Ovary (tissue), 9 donors: ENCODE results near the gene PLXNA2. TPM values are rescaled to one million over a fixed set of nuclear protein-coding genes. Genes with fewer than 3 reads are reported as not detected.

Experiments
- DNase-seq, 5 donors: peaks; one replicate each; pipeline ENCODE4 v3.0.0-alpha.2; 2019 to 2020
- H3K27ac ChIP-seq, 2 donors: fragments of 200-600 bp; one replicate each; pipeline versions ENCODE4 v1.5.1 to v1.8.0; 2019 to 2022
- H3K27me3 ChIP-seq: fragments of 200-600 bp; one replicate; pipeline ENCODE4 v1.8.0; 2022
- H3K36me3 ChIP-seq: fragments of 200-600 bp; sonication (generic); one replicate; pipeline ENCODE4 v1.5.1; 2019
- H3K4me1 ChIP-seq: one replicate; pipeline ENCODE4 v1.8.1; 2013; ENCODE audit warnings: mild to moderate bottlenecking, moderate library complexity; ENCODE audit not compliant: insufficient read depth
- H3K4me3 ChIP-seq: fragments of 200-600 bp; sonication (generic); one replicate; pipeline ENCODE4 v1.5.1; 2017
- H3K9me3 ChIP-seq, 2 donors: fragments of 200-600 bp in 1 of 2; sonication (generic) in 1 of 2; one replicate each; pipeline versions ENCODE4 v1.5.1 to v1.8.1; 2013 to 2019; ENCODE audit warnings: mild to moderate bottlenecking in 1 of 2, moderate library complexity in 1 of 2
- CTCF ChIP-seq, 3 donors: fragments of 450-650 bp in 2 of 3; fragments of 200-600 bp in 1 of 3; IDR thresholded peaks; one replicate each; pipeline versions ENCODE4 v1.5.1 to v1.8.0; 2016 to 2022; ENCODE audit warnings: antibody characterized with exemption in 3 of 3, mild to moderate bottlenecking in 1 of 3
- EP300 ChIP-seq: sonication (generic); formaldehyde crosslinking; IDR thresholded peaks from one replicate; pipeline ENCODE4 v1.6.1; 2017; ENCODE audit warnings: antibody characterized with exemption
- POLR2A ChIP-seq: fragments of 450-650 bp; IDR thresholded peaks from one replicate; pipeline ENCODE4 v1.6.1; 2017; ENCODE audit warnings: antibody characterized with exemption, mild to moderate bottlenecking, moderate library complexity
- WGBS, 3 donors: extraction: QIAGEN DNeasy Blood & Tissue Kit in 1 of 3; methylation state at CpG; one replicate each; pipeline versions ENCODE4 v1.1.5 to v1.1.7; 2013 to 2017; 5-methylcytosine and 5-hydroxymethylcytosine counted together
- intact Hi-C, 4 donors: fragments of 100-400 bp; cut with DNase I; formaldehyde crosslinking; loops; one replicate each; pipeline versions ENCODE4 v1.11.0 to v1.15.1; 2022 to 2023
- polyA plus RNA-seq, 2 donors: library from polyadenylated mRNA; stranded (reverse); fragments of 200-250 nt in 1 of 2; fragments of 350-450 nt in 1 of 2; fragmentation: Illumina TruSeq in 1 of 2; extraction: RNeasy Lipid Tissue Mini Kit (QIAGEN cat#74804) in 1 of 2; gene quantifications; one replicate each; pipeline ENCODE4 v1.2.3, GENCODE V29; 2013 to 2014
- total RNA-seq, 7 donors: library from RNA; depleted of rRNA in 2 of 7; stranded (reverse); fragments of >200 nt in 2 of 7; fragmentation: NEBNext Ultra II Directional in 3 of 7; extraction: Animal tissue kit (Norgen Biotek cat#: 25700) in 3 of 7; gene quantifications; one replicate each; pipeline versions ENCODE4 v1.1.0 to v1.2.4, GENCODE V29; 2016 to 2023
- donor health status: DM: no; HTN: no; CAD: no; lungs with moderate emphysema.
- donor health status: DM: no; HTN: no; CAD: no.
- donor health status: Bipolar disorder and iron deficiency.
- donor health status: DM: yes; HTN: yes; CAD: no.
- donor health status: DM: no; HTN: no; CAD: no.
- donor health status: DM: yes; HTN: yes; CAD: no.

PLXNA2 gene
- total and polyA plus RNA-seq, 9 donors = 10.7 to 71.5 (median 44.0) TPM

DNA sequence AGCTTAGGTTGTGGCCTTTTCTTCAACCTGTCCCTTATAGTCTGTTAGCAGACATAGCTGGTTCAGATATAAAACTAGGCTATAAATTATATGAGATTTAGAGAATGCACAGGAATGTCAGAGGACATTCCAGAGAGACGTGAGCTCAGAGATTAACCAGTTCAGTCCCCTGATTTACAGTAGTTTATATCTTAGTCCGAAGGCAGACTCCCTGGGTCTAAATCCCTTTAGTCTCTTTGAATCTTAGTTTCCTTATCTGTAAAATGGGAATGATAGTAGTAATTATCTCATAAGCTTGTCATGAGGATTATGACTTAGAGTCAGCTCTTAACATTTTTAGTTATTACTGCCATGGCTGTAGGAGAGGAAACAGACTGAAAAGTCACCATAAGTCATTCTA, 45.5 kb upstream of the PLXNA2 start:
- WGBS, 3 donors = 62 to 70% (median 63%) methylated on average over 2 of the region's 2 CpGs
- Histone ChIP-seq H3K27ac (no peak overlapping the region), H3K36me3 (no peaks in the 10 kb centered on the region), H3K27me3 (no peaks in the 10 kb centered on the region), H3K4me1 (no peaks in the 10 kb centered on the region), H3K9me3 (no peaks in the 10 kb centered on the region), H3K4me3 (no peak overlapping the region)
- intact Hi-C loops = no loop called here
- TF ChIP-seq EP300 = no peak
- no peak for TF ChIP-seq POLR2A
- no peak for TF ChIP-seq CTCF (IDR thresholded peaks at IDR 0.05)
- DNase-seq = no peak

GRCh38 chr1:208288495-208288894, 44.3 kb upstream of the PLXNA2 start:
- WGBS, 3 donors = 89 to 90% (median 90%) methylated on average over 4 of the region's 4 CpGs
- H3K4me1 ChIP-seq = no peaks in the 10 kb centered on the region
- no peaks in the 10 kb centered on the region for H3K36me3 ChIP-seq
- TF ChIP-seq POLR2A = no peak
- no peak for TF ChIP-seq EP300
- no peak for TF ChIP-seq CTCF (IDR thresholded peaks at IDR 0.05)
- H3K27ac ChIP-seq = no peak overlapping the region
- H3K27me3 ChIP-seq = no peaks in the 10 kb centered on the region
- H3K9me3 ChIP-seq = no peaks in the 10 kb centered on the region
- no peak for DNase-seq
- no peak overlapping the region for H3K4me3 ChIP-seq
- intact Hi-C loops = no loop called here

DNA sequence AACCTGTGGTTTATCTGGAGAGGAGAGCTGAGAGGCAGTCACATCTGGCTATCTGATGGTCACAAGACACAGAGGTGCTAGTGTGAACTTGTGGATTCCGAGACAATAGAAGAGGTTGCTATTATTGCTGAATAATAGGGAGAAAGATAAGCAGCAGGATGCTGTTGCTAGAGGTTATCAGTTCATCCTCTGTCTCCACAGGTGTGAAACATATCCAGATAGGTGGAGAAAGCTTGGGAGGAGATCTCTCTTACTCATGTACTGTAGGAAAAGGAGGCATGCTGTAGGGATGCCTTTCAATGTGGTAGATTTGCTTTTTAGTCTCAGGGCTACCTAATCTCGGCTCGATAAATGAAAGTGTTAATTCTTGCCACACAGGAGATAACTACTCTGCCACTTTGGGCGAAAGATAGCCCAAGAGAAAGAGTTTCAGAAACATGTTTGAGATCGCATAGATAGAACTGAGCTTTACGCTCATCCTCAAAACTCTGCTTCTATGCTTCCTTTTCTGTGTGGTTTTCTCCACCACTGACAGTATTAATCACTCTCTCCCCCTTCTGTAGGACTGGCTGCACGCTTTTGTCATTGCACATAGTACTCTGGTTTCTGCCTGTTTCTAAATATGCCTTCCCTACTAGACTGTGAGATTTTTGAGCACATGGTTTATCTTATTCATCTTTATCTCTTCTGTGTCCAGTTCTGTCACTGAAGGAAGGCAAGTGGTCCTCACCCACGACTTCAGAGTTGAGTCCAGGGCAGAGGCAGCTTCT, 36.7 kb upstream of the PLXNA2 start:
- H3K27ac ChIP-seq = no peak overlapping the region
- 79 to 86% (median 84%) methylated on average over 8 of the region's 8 CpGs for WGBS, 3 donors
- DNase-seq = no peak
- no peak for TF ChIP-seq CTCF (IDR thresholded peaks at IDR 0.05)
- TF ChIP-seq POLR2A = no peak
- TF ChIP-seq EP300 = no peak
- no peaks in the 10 kb centered on the region for H3K9me3 ChIP-seq
- H3K27me3 ChIP-seq = no peaks in the 10 kb centered on the region
- no peak overlapping the region for H3K4me3 ChIP-seq
- no peaks in the 10 kb centered on the region for H3K36me3 ChIP-seq
- intact Hi-C loops = no loop called here
- no peaks in the 10 kb centered on the region for H3K4me1 ChIP-seq

GRCh38 chr1:208279826-208280588, 35.8 kb upstream of the PLXNA2 start:
- Histone ChIP-seq H3K9me3 (no peaks in the 10 kb centered on the region), H3K27me3 (no peaks in the 10 kb centered on the region), H3K36me3 (no peaks in the 10 kb centered on the region), H3K4me3 (no peak overlapping the region), H3K4me1 (no peaks in the 10 kb centered on the region), H3K27ac (no peak overlapping the region)
- intact Hi-C loops = no loop called here
- no peak for TF ChIP-seq EP300
- no peak for DNase-seq
- 64 to 75% (median 67%) methylated on average over 11 of the region's 11 CpGs for WGBS, 3 donors

DNA sequence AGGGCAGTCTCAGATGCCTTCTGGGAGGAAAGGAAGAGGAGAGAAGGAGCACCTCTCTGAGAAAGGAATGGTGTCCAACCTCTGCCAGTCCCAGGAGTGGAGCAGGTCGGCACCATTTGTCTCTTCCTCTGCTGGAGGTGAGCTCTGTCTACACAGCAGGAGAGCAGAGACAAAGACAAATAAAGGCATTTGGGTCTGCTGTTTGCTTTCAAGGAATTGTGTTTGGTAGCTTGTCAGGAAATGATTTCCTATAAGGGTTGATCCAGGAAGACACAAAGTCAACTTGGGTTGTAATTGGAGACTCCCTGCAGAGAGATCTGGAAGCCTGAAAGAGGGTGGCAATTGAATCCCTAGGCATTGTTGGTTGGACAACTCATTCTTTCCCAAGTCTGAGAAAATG, 34.5 kb upstream of the PLXNA2 start:
- Histone ChIP-seq H3K9me3 (no peaks in the 10 kb centered on the region), H3K4me3 (no peak overlapping the region), H3K27ac (no peak overlapping the region), H3K27me3 (no peaks in the 10 kb centered on the region), H3K4me1 (no peaks in the 10 kb centered on the region), H3K36me3 (no peaks in the 10 kb centered on the region)
- no peak for DNase-seq
- TF ChIP-seq POLR2A (no peak), CTCF (IDR thresholded peaks at IDR 0.05) (no peak), EP300 (no peak)
- intact Hi-C loops = no loop called here
- WGBS, 3 donors = 64 to 88% (median 65%) methylated on average over 1 of the region's 1 CpG
